CD4-positive, alpha-beta T cell treated with Interleukin-6 at 100 ng/mL for 8 hours (primary cell): ENCODE results near the gene ARMC8.

Experiments used
- DNase-seq: peaks from one replicate; pipeline ENCODE4 v3.0.0-alpha.2; 2020; ENCODE audit warnings: mixed read lengths, low spot score

ARMC8 gene

GRCh38 chr3:138197524-138197923, 10.4 kb downstream of the ARMC8 start:
- DNase-seq: no peak

DNA sequence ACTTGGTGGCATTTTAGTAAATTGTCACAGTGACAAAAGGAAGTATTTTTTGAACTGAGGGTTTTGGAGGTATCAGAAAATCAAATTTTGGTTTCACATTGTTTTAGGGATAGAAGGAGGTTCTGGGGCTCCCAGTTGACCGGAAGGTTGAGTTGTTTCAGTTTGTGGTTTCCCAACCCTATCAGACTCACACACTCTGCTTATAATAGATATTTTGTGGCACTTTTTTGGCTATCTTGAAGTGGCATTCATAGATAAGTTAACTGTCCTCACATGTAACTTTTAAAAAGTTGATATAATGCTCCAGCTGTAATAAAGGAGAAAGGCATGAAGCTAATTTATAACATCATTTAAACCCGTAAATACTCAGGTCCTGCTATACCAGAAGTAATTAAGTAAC, 12.8 kb downstream of the ARMC8 start:
- DNase-seq: no peak

GRCh38 chr3:138200424-138200823, 13.3 kb downstream of the ARMC8 start:
- no peak for DNase-seq

DNA sequence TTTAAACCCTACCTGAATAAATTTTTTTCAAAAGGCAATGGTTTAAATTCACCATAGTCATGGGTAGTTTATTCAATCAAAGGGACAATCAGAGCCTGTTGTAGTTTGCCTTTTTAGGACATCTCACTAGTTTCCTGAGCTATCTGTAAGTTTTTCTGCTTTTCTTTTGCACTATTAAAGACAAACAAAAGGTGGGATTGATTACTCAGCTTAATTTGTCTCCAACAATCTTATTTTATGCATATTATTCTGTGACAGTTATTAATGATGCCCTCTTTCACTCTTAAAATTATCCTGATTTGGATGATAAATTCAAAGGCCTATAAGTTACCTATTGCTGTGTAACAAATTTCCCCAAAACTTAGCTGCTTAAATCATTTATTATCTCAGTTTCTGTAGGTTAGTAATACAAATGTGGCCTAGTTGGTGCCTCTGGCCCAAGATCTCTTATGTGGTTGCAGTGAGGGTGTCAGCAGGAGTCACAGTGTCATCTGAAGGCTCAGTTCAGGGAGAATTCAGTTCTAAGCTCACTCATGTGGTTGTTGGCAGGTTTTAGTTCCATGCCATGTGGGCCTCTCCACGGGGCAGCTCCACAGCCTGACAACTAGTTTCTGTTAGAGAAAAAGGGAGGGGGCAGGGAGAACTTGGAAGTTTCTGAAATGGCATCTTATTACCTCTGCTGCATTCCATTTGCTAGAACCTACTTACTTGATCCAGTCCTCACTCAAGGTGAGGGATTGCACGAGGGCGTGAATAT, 16.0 kb downstream of the ARMC8 start:
- DNase-seq: no peak

DNA sequence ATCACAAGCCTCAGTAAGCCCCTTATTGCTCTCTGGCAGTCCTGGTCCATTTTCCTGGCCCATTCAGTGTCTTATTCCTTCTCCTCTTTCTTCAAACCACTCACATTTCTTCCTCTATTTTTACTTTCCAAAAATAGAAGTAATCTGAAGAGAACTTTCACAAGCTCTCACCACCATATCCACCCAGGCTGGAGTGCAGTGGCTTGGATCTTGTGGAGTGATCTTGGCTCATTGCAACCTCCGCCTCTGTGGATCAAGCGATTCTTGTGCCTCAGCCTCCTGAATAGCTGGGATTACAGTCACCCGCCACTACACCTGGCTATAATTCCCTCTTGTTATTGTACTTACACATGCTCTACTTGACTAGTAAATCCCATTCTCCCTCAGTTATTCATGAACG, 16.8 kb downstream of the ARMC8 start:
- DNase-seq: no peak

GRCh38 chr3:138205527-138205926, 18.4 kb downstream of the ARMC8 start:
- no peak for DNase-seq

DNA sequence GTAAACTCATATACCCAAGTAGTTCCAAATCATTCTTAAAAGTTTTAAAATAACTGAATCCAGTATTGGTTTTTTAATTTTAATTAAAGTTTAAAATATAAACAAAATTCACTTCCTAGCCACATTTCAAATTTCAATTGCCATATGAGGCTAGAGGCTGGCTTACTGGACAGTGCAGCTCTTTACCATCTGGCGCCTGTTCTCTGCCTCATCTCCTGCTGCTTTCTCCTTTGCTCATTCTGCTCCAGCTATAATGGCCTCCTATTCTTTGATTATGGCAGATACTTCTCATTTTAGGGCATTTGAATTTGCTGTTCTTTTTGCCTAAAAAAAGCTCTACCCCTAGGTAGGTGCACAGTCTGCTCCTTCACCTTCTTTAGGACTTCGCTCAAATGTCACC, 19.1 kb downstream of the ARMC8 start:
- no peak for DNase-seq

- DNase-seq: no peak
Measured at GRCh38 chr3:138210528-138210927, 23.4 kb downstream of the ARMC8 start.

DNA sequence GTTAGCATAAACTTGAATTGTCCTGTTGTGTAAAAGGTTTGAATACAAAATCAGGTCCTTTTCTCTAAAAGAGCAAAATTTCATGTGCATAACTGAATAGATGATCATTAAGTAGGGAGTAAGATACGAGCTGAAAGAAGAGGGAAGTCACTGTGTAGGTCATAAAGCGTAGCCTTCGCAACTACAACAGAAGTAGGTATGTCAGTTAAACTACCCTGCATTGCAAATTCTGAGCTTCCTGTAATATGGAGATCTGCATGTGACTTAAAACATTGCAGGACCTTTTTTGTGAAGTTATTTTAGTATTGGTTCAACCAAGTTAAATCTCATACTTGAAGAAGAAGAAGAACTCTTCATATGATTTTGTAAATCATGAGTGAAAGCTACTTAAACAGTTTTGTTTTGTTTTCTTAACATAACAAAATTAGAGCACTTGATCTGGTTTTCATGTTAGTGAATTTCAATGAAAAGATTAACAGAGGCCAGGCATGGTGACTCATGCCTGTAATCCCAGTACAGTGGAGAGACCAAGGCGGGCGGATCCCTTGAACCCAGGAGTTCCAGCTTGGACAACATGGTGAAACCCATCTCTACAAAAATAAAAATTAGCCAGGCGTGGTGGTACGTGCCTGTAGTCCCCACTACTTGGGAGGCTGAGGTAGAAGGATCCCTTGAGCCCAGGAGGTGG, 26.4 kb downstream of the ARMC8 start:
- no peak for DNase-seq

- no peak for DNase-seq
Measured at GRCh38 chr3:138219255-138219654, 32.2 kb downstream of the ARMC8 start.

GRCh38 chr3:138220242-138220641, 33.1 kb downstream of the ARMC8 start:
- DNase-seq: no peak

DNA sequence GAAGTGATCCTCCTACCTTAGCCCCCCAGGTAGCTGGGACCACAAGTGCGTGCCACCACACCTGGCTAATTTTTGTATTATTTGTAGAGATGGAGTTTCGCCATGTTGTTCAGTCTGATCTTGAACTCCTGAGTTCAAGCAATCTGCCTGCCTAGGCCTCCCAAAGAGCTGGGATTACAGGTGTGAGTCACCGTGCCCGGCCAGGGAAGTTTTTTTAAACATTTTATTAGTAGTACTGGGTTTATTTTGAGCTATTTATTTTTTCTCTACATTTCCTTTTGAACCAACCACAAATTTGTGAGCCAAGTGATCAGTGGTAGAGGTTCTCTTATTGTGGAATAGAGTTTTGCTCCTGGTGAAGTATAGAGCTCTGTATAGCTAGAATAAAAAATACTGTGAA, 33.7 kb downstream of the ARMC8 start:
- DNase-seq: no peak

GRCh38 chr3:138222131-138222941, 35.2 kb downstream of the ARMC8 start:
- no peak for DNase-seq

DNA sequence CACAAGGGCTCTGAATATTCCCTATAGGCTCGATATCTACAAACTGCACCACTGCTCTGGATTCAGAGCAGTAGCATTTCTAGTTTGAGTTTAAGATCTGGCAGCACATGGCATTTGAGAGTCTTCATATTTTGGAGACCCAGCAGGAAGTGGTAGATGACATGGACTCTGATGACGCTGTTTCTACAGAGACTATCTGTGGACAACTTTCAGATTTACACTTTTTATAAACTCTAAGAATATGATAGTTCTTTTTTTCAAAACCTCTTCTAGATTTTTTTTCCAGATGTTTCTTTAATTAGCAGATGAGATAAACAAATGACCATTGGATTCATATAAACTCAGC, 35.8 kb downstream of the ARMC8 start:
- DNase-seq: no peak

- no peak for DNase-seq
Measured at GRCh38 chr3:138227650-138228049, 40.5 kb downstream of the ARMC8 start.

DNA sequence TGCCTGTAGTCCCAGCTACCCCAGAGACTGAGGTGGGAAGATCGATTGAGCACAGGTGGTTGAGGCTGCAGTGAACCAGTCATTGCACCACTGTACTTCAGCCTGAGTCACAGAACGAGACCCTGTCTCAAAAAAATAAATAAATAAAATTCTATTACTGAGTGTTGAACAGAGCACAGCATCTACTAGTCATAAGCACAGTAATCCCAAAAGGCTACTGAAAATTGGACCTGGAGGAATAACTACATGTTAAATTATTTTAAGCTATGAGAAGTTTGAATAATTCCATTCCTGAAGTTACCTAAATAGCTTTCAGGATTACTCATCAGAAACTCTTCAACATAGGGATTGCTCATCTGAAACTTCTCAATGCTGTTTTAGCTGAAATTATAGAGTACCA, 43.4 kb downstream of the ARMC8 start:
- DNase-seq: no peak

DNA sequence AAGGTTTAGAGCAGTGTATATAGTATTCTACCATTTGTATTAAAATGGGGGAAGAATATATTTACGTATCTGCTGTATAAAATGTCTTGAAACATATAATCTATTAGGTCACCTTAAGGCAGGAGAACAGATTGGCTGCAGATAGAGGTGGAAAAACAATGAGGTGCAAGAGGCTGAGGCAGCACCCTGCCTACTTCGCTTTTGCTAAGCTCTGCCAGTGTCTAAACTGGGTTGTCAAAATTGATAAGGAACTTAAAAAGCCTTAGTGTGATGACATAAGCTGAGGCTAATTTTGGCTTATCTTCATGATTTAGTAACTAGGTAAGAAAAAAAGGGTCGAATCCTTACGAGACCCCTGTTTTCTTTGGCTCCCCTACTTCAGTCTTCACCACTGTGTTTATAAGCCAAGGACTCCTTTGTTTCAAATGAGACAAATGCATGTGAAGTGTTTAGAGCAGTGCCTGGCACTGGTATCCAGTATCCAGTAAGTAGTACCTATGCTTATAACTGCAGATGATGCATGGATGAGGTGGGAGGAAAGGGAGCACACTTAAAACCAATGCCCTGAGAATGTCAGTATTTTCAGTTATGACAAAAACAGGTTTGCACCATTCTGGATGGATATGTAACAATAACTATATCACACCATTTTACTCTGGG, 45.7 kb downstream of the ARMC8 start:
- DNase-seq: no peak

DNA sequence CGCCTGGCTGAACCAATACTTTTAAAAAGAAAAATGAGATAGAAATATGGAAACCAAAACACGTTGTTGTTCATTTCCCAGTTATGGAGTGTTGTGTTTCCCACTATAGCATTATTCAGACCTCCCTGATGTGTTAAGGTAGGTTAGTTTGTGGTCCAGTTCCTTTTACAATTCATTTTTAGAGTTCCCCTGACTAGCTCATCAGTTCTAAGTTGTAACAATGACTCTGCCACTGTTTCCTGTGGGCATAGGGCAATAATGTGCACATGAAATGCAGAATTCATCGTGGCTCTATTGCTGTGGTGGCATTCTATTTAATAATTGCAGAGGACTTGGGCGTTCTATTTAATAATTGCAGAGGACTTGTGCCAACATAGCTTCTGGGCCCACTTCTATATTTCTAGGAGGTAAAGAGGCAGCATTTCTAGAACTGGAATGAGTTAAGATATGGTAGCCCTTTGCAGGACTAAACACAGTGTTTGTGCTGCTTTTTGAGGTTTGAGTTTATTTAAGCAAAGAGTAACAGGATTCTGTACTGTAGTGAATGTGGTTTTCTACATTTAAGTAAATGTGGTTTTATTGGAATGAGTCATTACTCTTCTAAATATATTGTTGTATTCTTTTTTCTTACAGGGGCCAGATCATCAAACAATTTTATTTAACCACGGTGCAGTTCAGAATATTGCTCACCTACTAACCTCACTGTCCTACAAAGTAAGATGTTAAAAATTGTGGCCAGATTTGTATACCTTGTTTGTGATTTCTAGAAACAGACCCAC, 47.5 kb downstream of the ARMC8 start:
- no peak for DNase-seq

- DNase-seq: no peak
Measured at GRCh38 chr3:138238711-138239110, 51.6 kb downstream of the ARMC8 start.

- DNase-seq: no peak
Measured at GRCh38 chr3:138241061-138241460, 54.0 kb downstream of the ARMC8 start.

DNA sequence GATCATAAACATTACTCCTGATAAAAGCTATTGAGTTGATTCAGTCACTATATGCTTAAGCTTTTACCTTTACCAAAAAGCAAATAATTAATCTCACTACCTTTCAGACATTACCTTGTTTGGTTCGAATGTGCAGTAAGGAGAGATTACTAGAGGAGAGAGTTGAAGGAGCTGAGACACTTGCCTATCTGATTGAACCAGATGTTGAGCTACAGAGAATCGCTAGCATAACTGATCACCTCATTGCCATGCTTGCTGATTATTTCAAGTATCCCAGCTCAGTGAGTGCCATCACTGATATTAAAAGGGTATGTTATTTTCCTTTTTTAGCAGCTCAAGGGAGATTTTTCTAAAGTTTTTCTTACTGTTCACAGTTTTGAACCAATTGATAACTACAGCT, 54.6 kb downstream of the ARMC8 start:
- DNase-seq: no peak

DNA sequence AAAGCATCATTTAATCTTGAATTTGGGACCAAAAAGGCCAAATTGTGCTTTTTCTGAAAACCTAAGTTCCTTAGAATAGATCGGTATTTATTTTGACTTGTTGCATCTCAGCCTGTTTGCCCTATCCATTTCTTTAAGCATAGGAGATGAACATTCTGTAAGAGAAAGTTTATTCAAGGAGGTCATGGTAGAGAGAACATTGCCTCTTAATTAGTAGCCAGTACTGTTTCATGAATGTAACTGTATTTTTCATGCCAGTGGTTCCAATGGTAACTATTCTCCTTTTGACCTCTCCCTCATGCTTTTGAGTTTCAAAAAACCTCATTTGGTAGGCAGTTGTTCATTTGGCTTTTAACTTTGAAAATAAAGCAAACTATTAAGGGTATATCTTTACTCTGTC, 55.4 kb downstream of the ARMC8 start:
- no peak for DNase-seq
